SK-N-MC (cell line): ENCODE data around the gene PCP4L1.

ENCODE experiments used
- DNase-seq: peaks from one replicate; pipeline ENCODE4 v3.0.0-alpha.2; 2011; ENCODE audit warnings: low read depth, low spot score
- H3K27ac ChIP-seq: fragments of 200-600 bp; sonication (generic); 2 replicates; pipeline ENCODE4 v1.5.1; 2016; ENCODE audit warnings: mixed run types
- H3K36me3 ChIP-seq: fragments of 200-600 bp; sonication (generic); 2 replicates; pipeline ENCODE4 v1.6.1; 2017; ENCODE audit warnings: antibody characterized with exemption, low read length, mixed read lengths; ENCODE audit not compliant: insufficient read depth
- H3K4me3 ChIP-seq: fragments of 200-600 bp; sonication (generic); 2 replicates; pipeline ENCODE4 v1.5.1; 2016
- H3K9ac ChIP-seq: fragments of 200-600 bp; sonication (generic); 2 replicates; pipeline ENCODE4 v1.8.0; 2017; ENCODE audit warnings: mixed run types, mixed read lengths; ENCODE audit not compliant: insufficient read length
- H3K9me3 ChIP-seq: fragments of 200-600 bp; sonication (generic); 2 replicates; pipeline ENCODE4 v1.6.1; 2017; ENCODE audit warnings: low read depth, mild to moderate bottlenecking, antibody characterized with exemption, low read length, moderate library complexity, mixed read lengths
- EZH2 ChIP-seq: fragments of 200-600 bp; sonication (generic); IDR thresholded peaks from one replicate; pipeline ENCODE4 v1.6.1; 2017; ENCODE audit warnings: antibody characterized with exemption
- FOXP2 ChIP-seq: optimal IDR thresholded peaks from 2 replicates; pipeline ENCODE3; 2011; ENCODE audit warnings: mild to moderate bottlenecking, moderate library complexity; ENCODE audit not compliant: insufficient read depth; ENCODE audit errors: extremely low read length, control extremely low read depth
- POLR2AphosphoS5 ChIP-seq: IDR thresholded peaks from 2 replicates; pipeline ENCODE4 v1.6.1; 2012; ENCODE audit warnings: mild to moderate bottlenecking, low read depth, low read length, borderline replicate concordance

PCP4L1 gene

GRCh38 chr1:161226320-161226711 lies 32.2 kb upstream of the PCP4L1 start:
- Histone ChIP-seq H3K36me3 (peaks cover 16% of the 10 kb centered on the region; the same call in 1 of the 2 replicates), H3K4me3 (peak overlapping the region; percentile 83), H3K27ac (no peak overlapping the region), H3K9ac (peak overlapping the region; percentile 53), H3K9me3 (no peaks in the 10 kb centered on the region)
- no peak for DNase-seq
- no peak for TF ChIP-seq EZH2
- TF ChIP-seq POLR2AphosphoS5, result no peak

DNA sequence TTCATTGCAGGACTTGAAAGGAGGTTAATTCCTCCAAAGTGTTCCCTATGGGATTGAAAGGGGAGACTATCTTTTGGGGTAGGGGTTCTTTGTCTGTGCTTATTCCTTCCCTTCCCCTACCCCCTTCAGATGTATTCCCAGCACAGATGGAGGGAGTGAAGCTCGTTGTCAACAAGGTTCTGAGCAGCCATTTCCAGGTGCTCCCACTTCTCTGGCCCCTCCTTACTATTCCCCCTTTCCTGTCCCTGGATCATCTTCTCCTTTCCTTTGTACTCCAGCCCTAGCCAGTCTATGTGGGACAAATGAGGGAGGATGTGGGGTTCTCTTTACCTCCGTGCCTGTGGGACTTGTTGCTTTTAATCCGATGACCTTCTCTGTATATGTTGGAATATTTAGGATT lies 31.8 kb upstream of the PCP4L1 start:
- Histone ChIP-seq H3K36me3 (peaks cover 16% of the 10 kb centered on the region; the same call in 1 of the 2 replicates), H3K9ac (peak overlapping the region; percentile 53), H3K4me3 (peak overlapping the region; percentile 83), H3K27ac (peak overlapping the region; percentile 34), H3K9me3 (no peaks in the 10 kb centered on the region)
- TF ChIP-seq FOXP2 (no peak), POLR2AphosphoS5 (no peak), EZH2 (no peak)
- DNase-seq, result no peak

DNA sequence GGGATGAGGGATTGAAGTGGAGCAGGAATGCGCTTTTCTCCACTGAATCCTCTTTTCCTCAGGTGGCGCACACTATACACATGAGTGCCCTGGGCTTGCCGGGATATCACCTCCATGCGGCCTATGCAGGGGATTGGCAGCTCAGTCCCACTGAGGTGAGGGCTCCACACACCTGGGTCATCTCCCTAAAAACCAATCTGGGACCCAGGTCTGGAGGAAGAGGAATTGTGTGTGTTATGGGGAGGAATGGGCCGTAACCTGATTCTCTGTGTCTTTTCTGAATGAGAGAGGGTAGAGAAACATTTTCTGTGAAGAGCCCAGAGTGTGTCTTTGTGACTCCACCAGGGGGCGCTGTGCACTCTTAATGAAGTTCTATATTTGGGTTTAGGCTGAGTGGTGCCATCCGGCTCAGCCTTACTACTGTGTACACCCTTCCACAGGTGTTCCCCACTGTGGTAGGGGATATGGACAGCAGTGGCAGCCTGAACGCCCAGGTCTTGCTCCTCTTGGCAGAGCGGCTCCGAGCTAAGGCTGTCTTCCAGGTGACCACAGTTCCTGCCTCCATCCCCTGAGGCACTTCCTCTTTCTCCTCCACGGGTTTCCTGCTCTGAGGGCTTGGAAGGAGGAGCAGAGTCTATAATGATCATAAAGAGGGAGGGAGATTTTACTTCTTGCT lies 31.2 kb upstream of the PCP4L1 start:
- TF ChIP-seq POLR2AphosphoS5 (no peak), EZH2 (no peak), FOXP2 (no peak)

GRCh38 chr1:161228032-161228431 lies 30.5 kb upstream of the PCP4L1 start:
- no peak for DNase-seq
- Histone ChIP-seq H3K9me3 (no peaks in the 10 kb centered on the region), H3K9ac (peak overlapping the region; percentile 46), H3K27ac (peak overlapping the region; percentile 66), H3K4me3 (peak overlapping the region; percentile 83), H3K36me3 (peaks cover 16% of the 10 kb centered on the region; the same call in 1 of the 2 replicates)
- TF ChIP-seq EZH2 (no peak), FOXP2 (no peak), POLR2AphosphoS5 (no peak)

More for the DNA sequence above, 31.2 kb upstream of the PCP4L1 start:
- Histone ChIP-seq H3K36me3 (peaks cover 16% of the 10 kb centered on the region; the same call in 1 of the 2 replicates), H3K4me3 (peak overlapping the region; percentile 83), H3K27ac (peak overlapping the region; percentile 66), H3K9me3 (no peaks in the 10 kb centered on the region), H3K9ac (peak overlapping the region; percentile 53)
- DNase-seq, result peak; percentile 79

- no peak for DNase-seq
- no peak overlapping the region for H3K4me3 ChIP-seq
- H3K9me3 ChIP-seq, result no peaks in the 10 kb centered on the region
- no peak overlapping the region for H3K27ac ChIP-seq
- H3K36me3 ChIP-seq, result peaks cover 16% of the 10 kb centered on the region; the same call in 1 of the 2 replicates
- TF ChIP-seq POLR2AphosphoS5 (no peak), EZH2 (no peak), FOXP2 (no peak)
- no peak overlapping the region for H3K9ac ChIP-seq
Observed at GRCh38 chr1:161229896-161230295, 28.6 kb upstream of the PCP4L1 start.

DNA sequence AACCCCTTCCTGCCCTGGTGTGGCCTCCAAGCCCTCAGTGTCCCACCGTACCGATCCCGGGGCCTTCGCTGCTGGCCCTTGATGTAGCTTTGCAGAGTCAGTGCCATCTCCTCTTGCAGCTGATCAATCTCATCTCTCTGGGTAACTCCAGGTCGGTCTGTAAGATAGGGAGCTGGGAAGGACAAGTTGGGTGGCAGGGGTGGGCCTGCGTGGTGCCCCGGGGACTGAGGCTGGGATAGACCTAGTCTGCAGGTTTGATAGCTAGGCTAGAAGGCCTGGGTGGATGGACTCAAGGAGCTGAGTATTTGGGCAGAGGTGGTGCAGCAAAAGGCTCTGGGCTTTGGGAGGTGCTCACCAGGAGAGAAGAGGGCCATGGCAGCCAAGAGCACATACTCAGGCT lies 27.8 kb upstream of the PCP4L1 start:
- DNase-seq, result no peak
- Histone ChIP-seq H3K9me3 (no peaks in the 10 kb centered on the region), H3K36me3 (peaks cover 16% of the 10 kb centered on the region; the same call in 1 of the 2 replicates), H3K4me3 (no peak overlapping the region), H3K9ac (no peak overlapping the region), H3K27ac (no peak overlapping the region)
- TF ChIP-seq POLR2AphosphoS5 (no peak), EZH2 (no peak), FOXP2 (no peak)

GRCh38 chr1:161233102-161233501 lies 25.4 kb upstream of the PCP4L1 start:
- Histone ChIP-seq H3K27ac (no peak overlapping the region), H3K9me3 (no peaks in the 10 kb centered on the region), H3K4me3 (no peak overlapping the region), H3K36me3 (peaks cover 15% of the 10 kb centered on the region; the same call in 1 of the 2 replicates), H3K9ac (no peak overlapping the region)
- DNase-seq, result no peak
- no peak for TF ChIP-seq POLR2AphosphoS5
- TF ChIP-seq FOXP2, result no peak
- TF ChIP-seq EZH2, result no peak

GRCh38 chr1:161235957-161236775 lies 22.4 kb upstream of the PCP4L1 start:
- Histone ChIP-seq H3K27ac (no peak overlapping the region), H3K9me3 (no peaks in the 10 kb centered on the region), H3K4me3 (no peak overlapping the region), H3K36me3 (no peaks in the 10 kb centered on the region), H3K9ac (no peak overlapping the region)
- TF ChIP-seq POLR2AphosphoS5 (no peak), FOXP2 (no peak), EZH2 (no peak)
- no peak for DNase-seq

DNA sequence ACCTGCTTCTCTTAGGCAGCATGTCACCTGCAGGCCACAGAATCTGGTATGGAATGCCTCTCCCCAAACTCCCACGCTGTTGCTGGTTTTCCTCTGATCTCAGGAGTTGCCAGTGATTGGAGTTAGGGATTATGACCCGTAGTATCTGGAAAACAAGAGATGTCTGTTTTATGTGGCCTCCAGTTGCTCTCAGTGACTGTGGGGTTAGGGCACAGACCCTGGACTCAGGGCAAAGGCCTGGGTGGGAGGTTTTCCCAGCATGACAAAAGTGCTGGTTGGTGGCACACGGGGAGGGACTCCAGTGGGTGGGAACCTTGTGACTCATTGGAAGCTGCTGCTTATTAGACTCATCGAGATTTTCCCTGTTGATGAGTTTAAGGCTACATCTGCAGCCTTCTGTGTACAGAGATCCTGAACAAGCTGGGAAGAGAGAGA lies 20.5 kb upstream of the PCP4L1 start, which contains the start of gene NR1I3:
Gene NR1I3, minus strand, starts transcription at position 165 of the 435 bp plus-strand sequence. CDS start 1,638 bp downstream, outside the sequence.
- Histone ChIP-seq H3K4me3 (no peak within 1 kb of the TSS), H3K9ac (no peak within 1 kb of the TSS), H3K27ac (no peak within 1 kb of the TSS), H3K36me3 (no peaks in the 10 kb centered on the region), H3K9me3 (no peaks in the 10 kb centered on the region)
- no peak for TF ChIP-seq FOXP2
- TF ChIP-seq POLR2AphosphoS5, result no peak
- no peak for TF ChIP-seq EZH2
- DNase-seq, result no peak
